Femur (tissue), 1 donor: Measurements from ENCODE around the gene PIEZO2.

ENCODE experiments used
- DNase-seq: peaks from one replicate; pipeline ENCODE4 v3.0.0-alpha.2; 2017

Gene PIEZO2

GRCh38 chr18:10718809-10719208 is 430.6 kb downstream of the PIEZO2 start:
- no peak for DNase-seq

- DNase-seq: no peak
Observed at GRCh38 chr18:10715791-10716190, 433.6 kb downstream of the PIEZO2 start.

GRCh38 chr18:10713409-10713808 is 436.0 kb downstream of the PIEZO2 start:
- DNase-seq: no peak

GRCh38 chr18:10707294-10707693 is 442.1 kb downstream of the PIEZO2 start:
- DNase-seq: no peak

GRCh38 chr18:10705786-10706185 is 443.6 kb downstream of the PIEZO2 start:
- DNase-seq: no peak

- no peak for DNase-seq
Observed at GRCh38 chr18:10705291-10705690, 444.1 kb downstream of the PIEZO2 start.

- no peak for DNase-seq
Observed at GRCh38 chr18:10702206-10702605, 447.2 kb downstream of the PIEZO2 start.

GRCh38 chr18:10690366-10690765 is 459.0 kb downstream of the PIEZO2 start:
- DNase-seq: no peak

GRCh38 chr18:10690035-10690329 is 459.4 kb downstream of the PIEZO2 start:
- no peak for DNase-seq

- DNase-seq: peak; percentile 62
Observed at GRCh38 chr18:10689236-10690034, 459.9 kb downstream of the PIEZO2 start.

GRCh38 chr18:10688766-10689165 is 460.6 kb downstream of the PIEZO2 start:
- no peak for DNase-seq

GRCh38 chr18:10687161-10687925 is 462.0 kb downstream of the PIEZO2 start:
- no peak for DNase-seq

GRCh38 chr18:10686308-10686707 is 463.1 kb downstream of the PIEZO2 start:
- no peak for DNase-seq

- no peak for DNase-seq
Observed at GRCh38 chr18:10685484-10685883, 463.9 kb downstream of the PIEZO2 start.

GRCh38 chr18:10682368-10682714 is 467.0 kb downstream of the PIEZO2 start:
- DNase-seq: no peak

- no peak for DNase-seq
Observed at GRCh38 chr18:10681581-10682367, 467.6 kb downstream of the PIEZO2 start.

- DNase-seq: no peak
Observed at GRCh38 chr18:10680271-10680596, 469.1 kb downstream of the PIEZO2 start.

GRCh38 chr18:10679557-10680270 is 469.7 kb downstream of the PIEZO2 start:
- no peak for DNase-seq

GRCh38 chr18:10671441-10671840 is 477.9 kb downstream of the PIEZO2 start:
- DNase-seq: no peak

- DNase-seq: no peak
Observed at GRCh38 chr18:10670856-10671255, 478.5 kb downstream of the PIEZO2 start.

- DNase-seq: no peak
Observed at GRCh38 chr18:10669441-10670100, 479.8 kb downstream of the PIEZO2 start.

- no peak for DNase-seq
Observed at GRCh38 chr18:10663750-10664149, 485.6 kb downstream of the PIEZO2 start.

- no peak for DNase-seq
Observed at GRCh38 chr18:10661317-10661716, 488.1 kb downstream of the PIEZO2 start.
